ENCODE measurements around the gene ZNF77.
"Not testable (repeated sequence)": the region's sequence is repeated elsewhere in the genome, so short reads cannot be mapped to it uniquely, and the experiment has no call there.

The ZNF77 gene

DNA sequence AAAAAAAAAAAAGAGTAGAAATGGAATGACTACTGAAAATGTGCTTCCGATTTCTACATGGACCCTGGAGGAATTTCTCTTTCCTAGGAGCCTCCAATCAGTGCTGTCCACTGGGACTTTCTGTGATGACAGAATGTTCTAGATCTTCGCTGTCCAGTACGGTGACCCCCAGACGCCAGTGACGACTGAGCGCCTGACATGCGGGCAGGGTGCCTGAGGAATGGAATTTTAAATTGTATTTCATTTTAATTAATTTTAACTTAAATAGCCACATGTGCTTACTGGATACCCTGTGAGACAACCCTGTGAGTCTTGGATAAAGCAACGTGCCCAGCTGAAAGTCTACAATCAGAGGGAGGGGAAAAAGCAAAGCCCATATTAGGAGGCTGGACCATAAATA, 28.5 kb upstream of the ZNF77 start:
- TF ChIP-seq, protein P1, sequence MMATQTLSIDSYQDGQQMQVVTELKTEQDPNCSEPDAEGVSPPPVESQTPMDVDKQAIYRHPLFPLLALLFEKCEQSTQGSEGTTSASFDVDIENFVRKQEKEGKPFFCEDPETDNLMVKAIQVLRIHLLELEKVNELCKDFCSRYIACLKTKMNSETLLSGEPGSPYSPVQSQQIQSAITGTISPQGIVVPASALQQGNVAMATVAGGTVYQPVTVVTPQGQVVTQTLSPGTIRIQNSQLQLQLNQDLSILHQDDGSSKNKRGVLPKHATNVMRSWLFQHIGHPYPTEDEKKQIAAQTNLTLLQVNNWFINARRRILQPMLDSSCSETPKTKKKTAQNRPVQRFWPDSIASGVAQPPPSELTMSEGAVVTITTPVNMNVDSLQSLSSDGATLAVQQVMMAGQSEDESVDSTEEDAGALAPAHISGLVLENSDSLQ (IDR thresholded peaks at IDR 0.05), result no peak
- TF ChIP-seq CTBP1 (IDR thresholded peaks at IDR 0.05; ENCODE audit: borderline replicate concordance) (no peak), ZNF384 (IDR thresholded peaks at IDR 0.05) (no peak)
- CTCF ChIA-PET, result no interaction called here
- POLR2A ChIA-PET, result interaction anchor here (1.1 kb wide), 1 partner anchor 63 kb away, joined by 3 read pairs; no protein-coding TSS in a partner anchor
- no peak for DNase-seq (ENCODE audit: extremely low spot score)

- POLR2A ChIA-PET, result no interaction called here
Observed at GRCh38 chr19:2970201-2970835, 25.5 kb upstream of the ZNF77 start.

GRCh38 chr19:2969104-2969504, 24.3 kb upstream of the ZNF77 start:
- TF ChIP-seq SP1 (IDR thresholded peaks at IDR 0.05) (no peak), L3MBTL2 (conservative IDR thresholded peaks at IDR 0.05) (no peak)
- ChIA-PET POLR2A (interaction anchor here (1.6 kb wide), 1 partner anchor 8 kb away, joined by 3 read pairs; the partner anchor contains the start of gene TLE6), CTCF (interaction anchor here (1.1 to 1.4 kb wide), 4 partner anchors 18 to 136 kb away, joined by 3 to 5 read pairs (median 4); no protein-coding TSS in a partner anchor)
- DNase-seq (ENCODE audit: extremely low spot score), result no peak

More at GRCh38 chr19:2970201-2970835, 25.5 kb upstream of the ZNF77 start:
- TF ChIP-seq ELF4 (IDR thresholded peaks at IDR 0.05) (no peak), HDGF (IDR thresholded peaks at IDR 0.05; ENCODE audit: borderline replicate concordance) (no peak), FOXA1 (IDR thresholded peaks at IDR 0.05) (no peak)
- DNase-seq (ENCODE audit: extremely low spot score), result no peak
- CTCF ChIA-PET, result interaction anchor here (1.2 kb wide), 1 partner anchor 133 kb away, joined by 4 read pairs; no protein-coding TSS in a partner anchor

DNA sequence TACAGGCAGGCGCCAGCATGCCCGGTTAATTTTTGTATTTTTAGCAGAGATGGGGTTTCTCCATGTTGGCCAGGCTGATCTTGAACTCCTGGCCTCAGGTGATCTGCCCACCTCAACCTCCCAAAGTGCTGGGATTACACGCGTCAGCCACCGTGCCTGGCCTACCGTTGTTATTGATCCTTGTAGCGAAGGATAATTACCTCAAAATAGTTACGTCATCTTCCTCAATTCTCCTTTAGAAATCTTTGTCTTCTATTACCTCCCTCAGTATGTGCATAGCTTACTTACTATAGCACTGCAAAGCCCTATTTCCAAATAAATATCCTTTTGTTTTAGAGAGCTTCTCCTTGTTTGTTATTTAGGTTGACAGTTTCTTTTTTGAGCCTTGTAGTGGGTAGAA, 23.2 kb upstream of the ZNF77 start:
- ChIA-PET POLR2A (interaction anchor here (0.8 to 1.6 kb wide), 2 partner anchors 9 to 67 kb away, joined by 3 read pairs; partner anchors contain the start of gene TLE6), CTCF (interaction anchor here (1.1 to 1.4 kb wide), 3 partner anchors 17 to 137 kb away, joined by 4 to 5 read pairs (median 5); no protein-coding TSS in a partner anchor)
- DNase-seq (ENCODE audit: extremely low spot score), result no peak
- TF ChIP-seq CTBP1 (IDR thresholded peaks at IDR 0.05; ENCODE audit: borderline replicate concordance) (no peak), FOXK2 (IDR thresholded peaks at IDR 0.05) (no peak), SP1 (IDR thresholded peaks at IDR 0.05) (no peak), FOXM1 (IDR thresholded peaks at IDR 0.05; ENCODE audit: borderline replicate concordance) (no peak), SUZ12 (IDR thresholded peaks at IDR 0.05) (no peak), ELF4 (IDR thresholded peaks at IDR 0.05) (no peak), HDGF (IDR thresholded peaks at IDR 0.05; ENCODE audit: borderline replicate concordance) (no peak), ARNT (IDR thresholded peaks at IDR 0.05) (no peak), L3MBTL2 (conservative IDR thresholded peaks at IDR 0.05) (no peak), ZNF384 (IDR thresholded peaks at IDR 0.05) (no peak), FOXA1 (IDR thresholded peaks at IDR 0.05) (no peak), BHLHE40 (IDR thresholded peaks at IDR 0.05; ENCODE audit: borderline replicate concordance) (no peak), TARDBP (IDR thresholded peaks at IDR 0.05) (no peak), LEF1 (IDR thresholded peaks at IDR 0.05; ENCODE audit: borderline replicate concordance) (no peak), NFRKB (IDR thresholded peaks at IDR 0.05) (no peak)
- TF ChIP-seq, protein P1 (IDR thresholded peaks at IDR 0.05), result no peak

DNA sequence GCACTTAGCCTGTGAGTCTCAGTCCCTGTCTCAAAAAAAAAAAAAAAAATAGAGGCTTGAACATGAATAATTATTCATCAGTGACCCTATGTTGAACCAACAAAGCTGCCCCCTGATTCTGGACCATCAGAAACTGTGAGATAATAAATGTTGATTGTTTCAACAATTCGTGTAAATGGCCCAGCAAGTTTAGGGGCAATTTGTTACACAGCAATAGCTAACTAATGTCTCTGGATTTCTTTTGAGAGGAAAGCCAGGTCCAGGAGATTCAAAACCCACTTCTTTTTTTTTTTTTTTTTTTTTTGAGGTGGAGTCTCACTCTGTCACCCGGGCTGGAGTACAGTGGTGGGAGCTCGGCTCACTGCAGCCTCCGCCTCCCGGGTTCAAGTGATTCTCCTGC, 20.1 kb upstream of the ZNF77 start:
- TF ChIP-seq BHLHE40 (IDR thresholded peaks at IDR 0.05; ENCODE audit: borderline replicate concordance) (no peak), HDGF (IDR thresholded peaks at IDR 0.05; ENCODE audit: borderline replicate concordance) (no peak), ELF4 (IDR thresholded peaks at IDR 0.05) (no peak), ARNT (IDR thresholded peaks at IDR 0.05) (no peak), FOXK2 (IDR thresholded peaks at IDR 0.05) (no peak), SP1 (IDR thresholded peaks at IDR 0.05) (no peak), L3MBTL2 (conservative IDR thresholded peaks at IDR 0.05) (no peak), CTBP1 (IDR thresholded peaks at IDR 0.05; ENCODE audit: borderline replicate concordance) (no peak)
- ChIA-PET POLR2A (no interaction called here), CTCF (interaction anchor here (0.7 kb wide), 1 partner anchor 80 kb away, joined by 5 read pairs; no protein-coding TSS in a partner anchor)
- DNase-seq (ENCODE audit: extremely low spot score), result no peak

GRCh38 chr19:2963631-2964030, 18.9 kb upstream of the ZNF77 start:
- CTCF ChIA-PET, result interaction anchor here (1.0 kb wide), 1 partner anchor 140 kb away, joined by 3 read pairs; no protein-coding TSS in a partner anchor
- POLR2A ChIA-PET, result interaction anchor here (0.6 kb wide), 1 partner anchor 13 kb away, joined by 4 read pairs; no protein-coding TSS in a partner anchor
- not testable (repeated sequence) for DNase-seq (ENCODE audit: extremely low spot score)

DNA sequence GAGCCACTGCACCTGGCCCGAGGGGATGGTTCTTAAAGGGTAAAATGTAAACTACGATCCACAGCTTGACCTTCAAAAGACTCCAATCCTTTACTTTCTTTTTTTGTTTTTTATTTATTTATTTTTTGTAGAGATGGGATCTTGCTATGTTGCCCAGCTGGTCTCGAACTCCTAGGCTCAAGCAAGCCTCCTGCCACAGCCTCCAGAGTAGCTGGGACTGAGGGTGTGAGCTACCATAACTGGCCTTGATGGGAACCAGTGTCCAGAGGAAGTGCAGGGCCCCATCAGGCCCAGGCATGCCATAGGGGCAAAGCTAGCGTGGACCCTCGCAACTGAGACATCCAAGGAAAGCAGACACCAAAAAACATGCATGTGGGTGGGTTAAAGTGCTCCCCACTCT, 18.4 kb upstream of the ZNF77 start:
- POLR2A ChIA-PET, result interaction anchor here (0.6 kb wide), 1 partner anchor 13 kb away, joined by 4 read pairs; no protein-coding TSS in a partner anchor
- CTCF ChIA-PET, result interaction anchor here (1.0 kb wide), 2 partner anchors 12 to 141 kb away, joined by 3 to 6 read pairs; no protein-coding TSS in a partner anchor
- DNase-seq (ENCODE audit: extremely low spot score), result no peak
- TF ChIP-seq TARDBP (IDR thresholded peaks at IDR 0.05) (no peak), FOXK2 (IDR thresholded peaks at IDR 0.05) (no peak), SP1 (IDR thresholded peaks at IDR 0.05) (no peak), SUZ12 (IDR thresholded peaks at IDR 0.05) (no peak), FOXA1 (IDR thresholded peaks at IDR 0.05) (no peak)
